Inflammatory macrophage treated with lipopolysaccharide for 4 hours (primary cell): ENCODE data around the gene LRSAM1.

Experiments used
- DNase-seq: peaks from one replicate; pipeline ENCODE4 v3.0.0-alpha.2; 2020

Gene LRSAM1

DNA sequence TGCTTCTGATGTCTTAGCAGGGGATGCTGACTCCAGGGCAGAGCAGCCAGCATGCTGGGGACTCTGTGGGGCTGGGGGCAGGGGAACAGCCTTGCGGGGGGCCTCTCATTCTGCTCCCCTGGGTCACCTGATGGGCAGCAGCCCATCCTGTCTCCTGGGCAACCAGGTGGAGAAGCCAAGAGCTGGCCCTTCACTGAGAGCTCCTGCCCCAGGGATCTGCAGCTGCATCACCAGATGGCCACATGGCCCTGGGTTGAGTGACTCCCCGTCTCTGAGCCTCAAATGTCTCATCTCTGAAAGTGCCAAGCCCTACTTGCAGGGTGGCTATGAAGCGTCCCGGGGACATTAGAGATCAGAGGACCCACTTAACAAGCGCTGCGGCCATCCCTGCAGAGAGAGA, 49.1 kb downstream of the LRSAM1 start:
- DNase-seq = no peak

- no peak for DNase-seq
Observed at GRCh38 chr9:127500862-127501261, 49.6 kb downstream of the LRSAM1 start.

- no peak for DNase-seq
Observed at GRCh38 chr9:127501821-127502343, 50.6 kb downstream of the LRSAM1 start.

GRCh38 chr9:127502706-127503378, 51.5 kb downstream of the LRSAM1 start:
- DNase-seq = no peak

DNA sequence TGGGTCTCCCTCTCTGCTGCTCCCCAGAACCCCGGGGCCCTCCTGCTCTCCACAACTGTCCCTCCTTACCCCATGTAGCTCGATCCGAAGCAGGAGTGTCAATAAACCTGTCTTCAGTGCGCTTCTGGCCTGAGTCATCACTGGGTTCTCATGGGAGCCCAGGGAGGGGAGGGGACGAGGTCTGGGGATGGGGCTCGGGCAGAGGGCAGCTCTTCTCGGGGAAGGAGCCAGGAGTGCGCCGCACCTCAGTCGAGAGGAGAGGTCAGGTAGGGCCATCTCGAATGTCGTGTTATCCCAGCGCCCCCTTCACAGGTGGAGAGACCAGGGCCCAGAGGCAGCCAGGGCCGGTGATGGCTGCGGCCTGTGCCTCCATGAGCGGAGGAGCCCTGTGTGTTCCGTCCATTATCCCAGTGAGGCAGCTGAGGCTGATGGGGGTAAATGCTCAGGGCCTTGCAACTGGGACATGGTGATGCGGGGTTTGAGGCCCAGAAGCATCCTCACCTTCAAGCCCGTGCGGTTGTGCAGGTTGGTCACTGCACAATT, 52.1 kb downstream of the LRSAM1 start:
- DNase-seq = no peak

- DNase-seq = peak; percentile 71
Observed at GRCh38 chr9:127503947-127504886, 52.9 kb downstream of the LRSAM1 start.

- DNase-seq = no peak
Observed at GRCh38 chr9:127504887-127505251, 53.6 kb downstream of the LRSAM1 start.

DNA sequence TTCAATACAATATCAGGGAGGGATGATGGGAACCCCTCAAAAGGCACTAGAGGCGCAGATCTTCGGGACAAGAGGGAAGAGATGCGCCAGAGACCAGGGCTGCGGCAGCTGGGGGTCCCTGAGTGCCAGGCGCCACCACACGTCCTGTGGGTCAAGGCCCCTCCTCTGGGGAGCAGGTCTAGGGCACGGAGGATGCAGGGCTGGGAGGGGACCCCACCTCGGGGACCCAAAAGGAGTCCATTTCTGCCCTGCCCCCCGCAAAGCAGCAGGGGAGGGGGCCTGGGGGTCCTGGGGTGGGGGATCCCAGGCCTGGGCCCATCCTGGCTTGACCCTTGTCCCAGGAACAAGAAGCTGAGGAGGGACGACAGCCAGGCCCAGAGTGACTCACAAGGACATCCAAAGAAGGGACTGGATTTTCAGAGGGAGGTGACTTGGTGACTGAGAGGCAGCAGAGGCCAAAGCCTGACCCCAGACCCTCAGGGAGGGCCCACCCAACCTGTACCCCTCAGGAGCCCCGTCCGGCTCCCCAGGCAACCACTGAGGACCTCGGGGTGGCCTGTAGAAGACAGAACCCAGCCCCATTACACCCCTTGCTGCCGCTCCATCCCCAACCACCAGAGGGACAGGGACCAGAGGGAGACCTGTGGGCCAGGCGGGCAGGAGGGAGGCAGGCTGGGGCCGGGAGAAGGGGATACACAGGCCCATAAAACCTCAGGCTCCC, 54.2 kb downstream of the LRSAM1 start:
- DNase-seq = peak; percentile 3

- DNase-seq = no peak
Observed at GRCh38 chr9:127506117-127506813, 55.0 kb downstream of the LRSAM1 start.

DNA sequence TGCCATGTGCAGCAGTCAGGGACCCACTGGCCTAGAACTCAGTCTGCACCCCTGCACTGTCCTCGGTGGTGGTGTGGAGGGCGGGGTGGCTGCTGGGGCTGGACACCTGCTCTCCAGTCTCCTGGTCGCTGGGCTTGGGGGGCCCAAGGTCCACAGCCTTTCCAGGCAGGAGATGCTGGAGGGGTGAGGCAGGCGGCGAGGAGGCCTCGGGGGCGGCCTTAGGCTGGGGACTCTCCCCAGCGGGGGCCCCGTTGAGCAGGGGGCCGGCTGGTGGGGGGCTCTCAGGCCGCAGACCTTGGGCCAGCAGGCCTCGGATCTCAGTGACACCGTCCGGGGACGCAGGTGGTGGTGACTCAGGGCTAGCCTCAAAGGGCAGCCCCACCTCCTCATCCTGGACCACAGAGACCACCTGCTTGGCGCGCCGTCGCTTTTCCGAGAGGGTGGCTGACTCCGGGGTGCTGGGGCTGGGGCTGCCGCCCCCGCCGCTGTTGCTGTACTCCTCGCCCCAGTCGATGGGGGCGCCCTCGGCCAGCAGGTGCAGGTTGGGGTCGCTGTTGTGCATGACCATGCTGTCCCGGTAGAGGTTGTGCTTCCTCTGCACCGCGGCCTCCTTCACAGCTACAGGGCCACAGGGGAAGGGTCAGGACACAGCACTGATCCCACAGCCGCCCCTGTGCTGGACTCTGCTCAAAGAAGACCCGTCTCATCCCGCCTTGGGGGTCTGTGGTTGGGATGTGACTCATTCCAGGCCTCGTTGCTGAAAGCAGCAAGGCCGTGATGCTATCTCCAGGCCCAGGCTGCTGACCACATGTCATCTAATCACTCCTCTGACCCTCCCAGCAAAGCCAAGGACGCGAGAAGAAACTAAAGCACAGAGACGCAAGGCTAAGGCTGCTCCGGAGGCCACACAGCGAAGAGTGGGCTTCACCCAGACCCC, 55.8 kb downstream of the LRSAM1 start:
- no peak for DNase-seq

- no peak for DNase-seq
Observed at GRCh38 chr9:127507751-127508648, 56.7 kb downstream of the LRSAM1 start.

DNA sequence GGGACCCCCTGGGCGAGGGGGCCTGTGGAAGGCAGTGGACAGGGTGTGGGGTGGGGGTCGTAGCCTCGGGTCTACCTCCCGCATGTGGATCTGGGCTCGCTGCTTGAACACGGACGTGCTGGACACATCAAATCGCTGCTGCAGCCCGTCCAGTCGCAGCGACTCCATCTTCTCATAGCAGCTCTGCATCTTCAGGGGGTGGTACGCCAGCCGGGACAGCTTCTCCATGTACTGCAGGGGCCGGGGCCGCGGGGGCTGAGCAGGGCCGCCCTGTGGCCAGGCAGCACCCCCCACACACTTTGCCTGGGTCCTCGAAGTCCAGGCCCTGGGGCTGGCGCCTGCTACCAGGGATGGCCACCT, 57.6 kb downstream of the LRSAM1 start:
- no peak for DNase-seq

GRCh38 chr9:127509261-127509954, 58.1 kb downstream of the LRSAM1 start:
- DNase-seq = no peak

DNA sequence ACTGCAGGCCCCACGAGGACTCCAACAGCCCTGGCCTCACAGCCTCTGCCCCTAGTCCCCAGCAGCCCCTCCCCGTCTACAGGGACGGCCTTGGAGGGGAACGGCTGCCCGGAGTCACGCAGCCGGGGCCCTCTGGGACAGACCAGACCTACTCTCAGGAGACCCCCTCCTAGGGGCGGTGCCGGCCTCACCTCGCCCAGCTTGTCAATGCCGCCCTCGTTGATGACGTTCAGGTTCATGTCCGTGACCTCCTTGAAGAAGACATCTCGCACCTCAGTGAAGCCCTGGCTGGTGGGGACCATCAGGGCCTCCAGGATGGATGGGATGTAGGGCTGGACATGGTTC, 58.6 kb downstream of the LRSAM1 start:
- no peak for DNase-seq

DNA sequence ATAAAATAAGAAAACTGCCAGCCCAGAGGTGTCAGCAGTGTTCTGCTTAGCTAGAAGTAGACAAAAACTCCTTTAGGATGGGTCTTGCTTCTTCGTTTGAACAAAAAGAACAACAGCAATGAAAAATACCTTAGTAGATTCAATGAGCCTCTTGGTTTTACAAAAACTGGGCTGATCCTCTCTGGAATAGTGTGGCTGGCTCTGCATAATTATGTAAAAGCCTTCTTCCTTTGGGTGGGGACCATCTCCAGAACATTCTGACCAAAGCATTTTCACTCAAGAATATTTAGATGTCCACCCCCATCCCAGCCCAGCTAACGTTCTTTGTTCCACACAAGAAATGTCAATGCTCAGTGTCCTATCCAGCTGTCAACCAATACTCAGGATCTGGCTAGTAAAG, 63.2 kb downstream of the LRSAM1 start:
- DNase-seq = no peak

- no peak for DNase-seq
Observed at GRCh38 chr9:127516835-127517607, 65.7 kb downstream of the LRSAM1 start.

DNA sequence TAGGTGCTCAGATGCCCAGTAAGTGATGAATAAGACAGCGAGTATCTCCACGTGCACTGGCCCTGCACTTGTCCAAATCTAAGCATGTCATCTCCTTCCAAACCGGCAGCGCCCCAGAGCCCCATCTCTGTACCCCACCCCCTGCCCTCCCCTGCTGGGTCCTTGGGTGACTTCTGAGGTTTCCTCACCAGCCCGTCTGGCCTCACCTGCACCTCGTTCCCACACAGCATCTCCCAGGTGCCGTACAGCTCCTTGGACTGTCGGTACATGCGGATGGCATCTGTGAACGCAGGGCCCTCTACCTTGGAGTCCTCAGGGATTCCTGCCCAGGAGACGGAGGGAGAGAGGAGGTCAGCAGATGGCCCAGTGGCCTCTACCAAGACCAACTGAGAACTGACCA, 66.3 kb downstream of the LRSAM1 start:
- DNase-seq = no peak

GRCh38 chr9:127518091-127518856, 67.0 kb downstream of the LRSAM1 start:
- no peak for DNase-seq
